CMK (cell line): Measurements from ENCODE around the gene DCUN1D4.
"Not testable (repeated sequence)": the region's sequence is repeated elsewhere in the genome, so short reads cannot be mapped to it uniquely, and the experiment has no call there.

Experiments
- DNase-seq: peaks from one replicate; pipeline ENCODE4 v3.0.0-alpha.2; 2010; ENCODE audit warnings: low read depth

The DCUN1D4 gene

DNA sequence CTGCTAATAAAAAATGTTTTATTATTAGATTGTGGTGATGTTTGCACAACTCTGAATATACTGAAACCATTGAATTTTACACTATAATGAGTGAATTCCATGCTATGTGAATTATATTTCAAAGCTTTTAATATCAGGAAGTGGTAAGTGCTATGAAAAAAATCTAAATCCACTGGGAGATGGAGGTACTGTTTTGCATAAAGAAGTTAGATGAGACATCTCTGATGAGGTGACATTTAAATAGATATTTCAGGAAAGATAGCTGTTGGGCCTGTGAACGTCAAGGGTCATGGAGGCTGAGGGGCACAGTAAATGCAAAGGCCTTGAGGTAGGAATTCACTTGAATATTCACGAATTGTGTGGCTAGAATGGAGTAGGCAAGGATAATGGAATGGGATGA is 12.3 kb downstream of the DCUN1D4 start:
- DNase-seq = no peak

DNA sequence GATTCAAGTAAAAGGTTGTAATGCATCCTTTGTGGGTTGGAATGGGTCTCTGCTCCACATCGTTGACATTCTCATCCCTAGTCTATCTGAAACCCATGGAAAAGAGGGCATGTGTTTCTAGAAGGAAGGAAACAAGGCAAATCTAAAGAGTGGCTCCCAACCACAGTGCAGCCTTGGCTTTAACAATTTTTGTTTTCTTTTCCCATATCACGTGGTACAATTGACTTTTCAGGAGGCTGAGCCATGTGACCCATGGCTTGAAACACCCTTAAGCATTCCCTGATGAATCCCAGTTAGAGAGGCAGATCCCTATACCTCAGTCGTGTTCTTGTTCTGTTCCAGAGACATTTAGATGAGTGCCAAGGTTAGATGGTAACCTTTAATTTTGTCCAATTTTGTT is 12.8 kb downstream of the DCUN1D4 start:
- no peak for DNase-seq

DNA sequence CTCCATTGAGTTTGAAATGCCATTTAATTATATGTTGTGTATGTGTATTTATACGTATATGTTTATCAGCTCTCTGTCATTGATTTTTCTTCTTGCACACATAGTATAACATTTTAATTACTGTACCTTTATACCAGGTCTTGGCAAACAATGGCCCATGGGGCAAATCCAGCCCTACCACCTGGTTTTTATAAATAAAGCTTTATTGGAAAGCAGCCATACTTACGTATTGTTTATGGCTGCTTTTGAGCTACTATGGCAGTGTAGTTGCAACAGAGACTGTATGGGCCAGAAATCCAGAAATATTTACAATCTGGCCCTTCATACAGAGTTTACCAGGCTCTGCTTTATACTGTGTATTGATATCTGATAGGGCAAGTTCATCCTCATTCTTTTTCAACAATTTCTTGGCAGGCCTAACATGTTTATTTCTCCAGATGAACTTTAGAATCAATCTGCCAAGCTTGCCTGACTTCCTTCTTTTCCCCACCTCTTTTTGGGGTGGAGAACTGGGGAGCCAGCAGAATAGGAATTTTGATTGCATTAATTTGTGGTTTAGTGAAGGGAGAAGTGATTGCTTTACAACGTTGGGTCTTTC is 15.8 kb downstream of the DCUN1D4 start:
- no peak for DNase-seq

DNA sequence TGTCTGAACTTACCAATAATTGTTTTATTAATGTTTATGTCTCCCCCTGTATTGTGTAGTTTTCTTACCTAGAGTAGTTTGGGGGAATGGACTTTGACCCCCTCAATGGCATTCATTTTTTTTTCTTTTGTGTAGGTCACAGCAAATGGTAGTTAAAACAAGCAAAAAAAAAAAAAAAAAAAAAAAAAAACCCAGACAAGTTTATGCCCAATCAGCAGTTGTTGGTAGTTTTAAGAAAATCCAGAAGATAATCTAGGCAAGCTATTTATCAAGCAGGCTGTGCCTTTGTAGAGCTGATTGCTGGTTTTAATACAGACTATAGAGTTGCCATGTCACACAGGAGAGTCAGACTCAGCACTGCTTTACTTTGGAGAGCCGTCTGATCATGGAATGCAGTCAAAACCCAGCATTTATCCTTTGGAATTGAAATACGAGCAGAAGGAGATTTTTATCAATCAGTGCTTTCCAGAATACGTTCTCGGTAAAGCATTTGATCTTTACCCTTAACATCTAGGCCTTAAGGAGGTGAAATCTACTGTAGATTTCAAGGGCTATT is 16.6 kb downstream of the DCUN1D4 start:
- no peak for DNase-seq

DNA sequence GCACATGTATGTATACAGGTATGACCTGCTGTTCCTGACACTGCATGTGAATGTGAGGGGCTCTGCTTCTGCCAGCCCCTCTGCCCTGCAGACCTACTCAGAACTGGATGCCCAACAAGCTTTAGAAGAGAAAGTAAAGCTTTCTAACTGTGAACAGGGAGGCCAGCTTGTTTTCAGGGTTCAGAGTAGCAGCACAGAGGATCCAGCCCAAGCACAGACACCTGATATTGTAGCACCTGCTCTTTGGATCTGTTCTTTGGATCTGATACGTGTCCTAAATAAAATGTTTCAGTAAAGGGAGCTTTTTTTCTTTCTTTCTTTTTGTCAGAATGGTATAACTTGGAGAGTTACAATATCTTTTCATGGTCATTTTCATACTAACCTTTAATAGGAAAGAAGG is 19.2 kb downstream of the DCUN1D4 start:
- no peak for DNase-seq

DNA sequence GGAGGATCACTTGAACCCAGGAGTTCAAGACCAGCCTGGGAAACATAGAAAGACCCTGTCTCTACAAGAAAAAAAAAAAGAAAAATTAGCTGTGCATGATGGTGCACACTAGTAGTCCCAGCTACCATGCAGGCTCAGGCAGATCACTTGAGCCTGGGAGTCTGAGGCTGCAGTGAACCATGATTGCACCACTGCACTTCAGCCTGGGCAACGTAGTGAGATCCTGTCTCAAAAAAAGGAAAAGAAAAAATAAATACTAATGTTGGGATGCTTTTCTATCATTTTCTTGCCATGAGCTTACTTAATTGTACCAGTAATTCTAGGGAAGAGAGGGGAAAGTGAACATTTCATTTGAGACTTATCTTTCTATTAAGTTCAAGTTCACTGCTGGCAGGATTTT is 19.8 kb downstream of the DCUN1D4 start:
- no peak for DNase-seq

DNA sequence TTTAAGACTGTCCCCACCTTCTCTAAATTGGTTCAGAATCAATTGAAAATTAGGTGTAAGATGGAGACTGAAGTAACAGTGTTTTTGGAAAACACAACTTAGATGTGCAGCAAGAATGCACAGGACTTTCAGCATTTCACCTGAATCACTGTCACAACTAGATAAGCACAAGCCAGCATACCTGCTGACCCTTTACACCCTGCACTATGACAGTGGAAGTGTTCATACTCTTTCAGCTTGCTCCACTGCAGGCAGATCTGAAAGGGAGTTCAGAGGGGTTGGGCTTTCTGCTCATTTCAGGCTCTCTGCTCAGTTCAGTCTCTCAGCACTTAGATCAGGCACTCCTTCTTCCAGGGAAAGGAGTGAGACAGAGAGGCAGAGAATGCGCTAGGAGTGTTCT is 22.8 kb downstream of the DCUN1D4 start:
- DNase-seq = no peak

DNA sequence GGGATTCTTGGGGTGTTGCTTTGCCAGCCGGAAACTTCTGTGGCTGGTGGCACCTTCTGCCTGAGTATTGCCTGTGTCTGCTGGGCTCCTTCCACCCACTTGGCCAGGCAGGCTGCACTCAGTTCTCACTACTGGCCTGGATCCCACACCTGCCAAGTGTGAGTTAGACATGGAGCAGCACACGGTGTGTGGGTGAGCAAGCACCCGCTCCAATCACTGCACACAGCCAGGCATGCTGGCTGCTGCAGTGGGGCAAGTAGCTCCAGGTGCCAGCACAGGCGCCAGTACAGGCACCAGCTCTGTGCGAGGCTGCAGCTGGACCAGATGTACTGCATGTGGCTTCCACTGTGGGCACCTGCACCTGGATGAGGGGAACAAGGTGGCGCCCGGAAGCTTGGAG is 23.9 kb downstream of the DCUN1D4 start:
- no peak for DNase-seq

DNA sequence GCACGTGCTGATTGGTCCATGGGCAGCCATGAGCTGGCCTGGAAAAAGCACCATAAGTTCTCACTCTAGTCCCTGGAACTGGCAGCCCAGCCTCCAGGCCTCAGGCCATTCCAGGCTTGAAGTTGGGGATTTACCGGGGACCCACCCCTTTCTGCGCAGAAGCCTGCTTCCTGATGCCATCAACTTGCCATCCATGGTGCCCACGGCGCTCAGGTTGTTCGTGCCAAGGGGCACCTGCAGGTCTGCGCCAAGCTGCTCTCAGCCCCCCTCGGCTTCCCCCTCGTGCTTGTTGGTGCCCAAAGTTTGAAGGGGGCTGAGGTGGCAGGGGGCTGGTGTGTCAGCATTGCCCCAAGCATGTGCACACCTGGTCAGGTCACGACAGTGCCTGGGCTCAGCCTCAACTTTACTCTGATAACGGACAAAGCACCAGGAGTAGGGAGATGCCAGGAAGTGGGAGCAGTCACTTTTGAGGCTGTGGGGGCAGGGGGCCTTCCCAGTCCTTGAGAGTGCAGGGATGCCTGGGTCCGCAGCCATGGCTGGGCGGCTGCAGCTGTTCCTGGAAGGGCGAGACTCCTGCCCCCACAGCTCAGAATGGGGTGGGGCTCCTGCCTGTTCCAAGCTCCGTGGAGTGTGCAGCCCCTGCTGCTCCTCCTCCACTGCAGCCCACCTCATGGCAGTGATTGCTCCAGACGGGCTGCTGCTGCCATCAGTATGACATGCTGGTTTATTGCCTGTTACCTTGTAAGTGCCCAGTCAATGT is 24.9 kb downstream of the DCUN1D4 start:
- no peak for DNase-seq

DNA sequence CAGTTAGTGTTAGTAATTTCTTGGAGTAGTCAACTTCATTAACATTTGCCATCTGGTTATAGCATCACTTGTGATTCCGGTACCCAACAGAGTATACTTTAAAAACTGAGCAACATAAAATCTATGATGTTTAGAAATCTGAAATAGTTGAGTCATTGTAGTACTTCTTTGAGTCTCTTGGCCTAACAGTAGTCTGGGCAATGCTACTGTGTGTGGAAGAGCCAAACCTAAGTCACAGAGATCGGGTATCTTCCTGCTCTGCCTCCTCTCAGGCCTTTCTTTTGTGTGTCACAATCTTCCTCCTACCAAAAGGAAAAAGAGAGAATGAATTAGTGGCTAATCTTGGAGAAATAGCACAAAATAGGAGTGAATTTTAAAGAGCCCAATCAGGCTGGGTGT is 25.5 kb downstream of the DCUN1D4 start:
- no peak for DNase-seq

DNA sequence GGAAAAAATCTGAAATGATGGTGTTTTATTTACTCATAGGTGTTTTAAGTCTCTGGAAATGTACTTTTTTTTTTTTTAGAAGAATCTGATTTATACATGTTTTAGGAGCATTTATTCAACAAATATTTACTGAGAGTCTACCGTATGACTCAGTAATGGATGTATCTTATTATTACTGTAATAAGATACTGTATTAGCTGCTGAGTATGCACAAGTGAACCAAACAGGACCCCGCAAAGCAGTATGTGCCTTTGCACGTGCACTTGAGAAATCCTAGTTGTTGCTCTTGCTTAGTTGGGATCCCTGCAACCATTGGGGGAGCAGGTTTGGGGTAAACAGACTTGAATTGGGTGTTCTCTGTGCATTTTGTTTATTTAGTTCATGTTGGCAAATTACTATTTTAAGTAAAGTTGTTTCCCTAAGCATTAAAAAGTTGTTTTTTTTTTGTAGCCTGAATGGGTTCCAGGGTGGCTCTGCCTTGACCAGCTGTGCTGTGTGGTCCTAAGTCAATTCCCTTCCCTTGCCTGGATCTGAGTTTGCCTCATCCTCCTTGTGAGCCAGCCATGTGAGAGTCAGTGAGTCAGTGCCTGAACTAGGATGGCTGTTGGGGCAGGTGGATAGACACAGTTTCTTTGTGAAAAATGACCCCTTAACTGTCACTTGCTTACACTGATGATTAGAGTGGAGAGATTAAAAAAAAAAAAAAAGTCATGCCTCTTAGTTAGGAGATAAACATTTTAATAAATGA is 27.7 kb downstream of the DCUN1D4 start:
- no peak for DNase-seq

DNA sequence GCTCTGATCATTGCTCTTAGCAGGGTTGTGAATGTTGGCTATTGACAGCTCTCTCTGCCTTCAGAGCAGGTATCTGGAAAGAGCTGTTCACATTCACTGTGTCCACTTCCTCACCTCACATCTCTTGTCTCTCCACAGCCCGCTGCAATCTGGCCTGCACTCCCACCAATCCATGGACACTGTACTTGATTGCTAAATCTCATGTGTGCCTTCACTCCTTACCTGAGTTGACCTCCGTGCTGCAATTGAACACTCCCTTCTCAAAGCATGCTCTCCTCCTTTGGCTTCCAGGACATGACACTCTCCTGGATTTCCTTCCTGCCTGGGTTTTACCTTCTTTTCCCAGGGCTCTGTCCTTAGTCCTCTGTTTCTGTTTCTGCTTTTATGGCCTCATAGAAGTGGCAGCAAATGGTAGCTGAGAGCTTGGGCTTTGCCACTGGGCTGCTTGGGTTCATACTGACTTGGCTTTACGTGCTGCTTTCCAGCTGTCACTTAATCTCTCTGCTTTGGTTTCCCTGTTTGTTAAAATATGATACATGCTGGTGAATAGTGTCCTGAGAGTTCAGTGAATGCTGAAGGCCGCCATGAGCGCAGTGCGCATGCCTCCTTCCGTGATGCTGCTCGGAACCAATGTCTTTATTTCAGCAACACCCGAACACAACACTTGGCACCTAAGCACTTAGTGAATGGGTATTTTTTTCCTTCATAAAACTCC is 29.5 kb downstream of the DCUN1D4 start:
- DNase-seq = no peak

DNA sequence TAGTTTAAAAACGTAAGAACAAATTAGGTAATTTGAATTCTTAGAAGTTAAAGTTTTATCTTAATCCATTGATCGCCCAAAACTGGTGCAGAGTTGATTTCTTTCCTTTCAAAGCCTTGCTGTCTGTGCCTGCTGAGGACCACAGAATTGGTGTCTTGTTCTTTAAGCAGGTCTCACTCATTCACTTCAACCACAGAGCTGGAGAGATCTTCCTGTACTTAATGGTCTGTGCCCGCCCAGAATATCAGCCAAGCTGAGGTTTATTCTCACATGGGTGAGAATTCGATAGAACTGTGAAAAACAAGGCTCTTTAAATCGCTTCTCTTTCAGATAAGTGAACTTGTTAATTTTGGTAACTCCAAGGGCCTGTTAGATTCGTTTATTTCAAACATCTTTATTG is 31.6 kb downstream of the DCUN1D4 start:
- no peak for DNase-seq

DNA sequence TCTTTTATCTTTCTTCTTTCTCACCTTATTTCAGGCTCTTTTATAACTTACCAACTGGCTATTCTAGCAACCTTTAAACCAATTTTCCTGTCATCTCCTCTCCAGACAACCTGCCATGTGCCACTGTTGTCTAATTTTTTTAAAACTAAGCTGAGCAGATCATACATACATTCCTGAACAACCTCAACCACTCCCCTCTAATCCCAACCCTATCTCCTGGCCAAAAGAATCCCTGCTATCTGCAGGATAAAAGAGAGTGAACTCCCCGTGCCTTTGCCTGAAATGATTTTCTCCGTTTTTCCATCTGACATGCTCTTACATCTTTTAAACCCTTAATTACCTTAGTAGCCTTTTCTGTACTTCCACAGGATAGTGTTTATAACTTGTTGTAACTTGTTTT is 35.5 kb downstream of the DCUN1D4 start:
- no peak for DNase-seq

DNA sequence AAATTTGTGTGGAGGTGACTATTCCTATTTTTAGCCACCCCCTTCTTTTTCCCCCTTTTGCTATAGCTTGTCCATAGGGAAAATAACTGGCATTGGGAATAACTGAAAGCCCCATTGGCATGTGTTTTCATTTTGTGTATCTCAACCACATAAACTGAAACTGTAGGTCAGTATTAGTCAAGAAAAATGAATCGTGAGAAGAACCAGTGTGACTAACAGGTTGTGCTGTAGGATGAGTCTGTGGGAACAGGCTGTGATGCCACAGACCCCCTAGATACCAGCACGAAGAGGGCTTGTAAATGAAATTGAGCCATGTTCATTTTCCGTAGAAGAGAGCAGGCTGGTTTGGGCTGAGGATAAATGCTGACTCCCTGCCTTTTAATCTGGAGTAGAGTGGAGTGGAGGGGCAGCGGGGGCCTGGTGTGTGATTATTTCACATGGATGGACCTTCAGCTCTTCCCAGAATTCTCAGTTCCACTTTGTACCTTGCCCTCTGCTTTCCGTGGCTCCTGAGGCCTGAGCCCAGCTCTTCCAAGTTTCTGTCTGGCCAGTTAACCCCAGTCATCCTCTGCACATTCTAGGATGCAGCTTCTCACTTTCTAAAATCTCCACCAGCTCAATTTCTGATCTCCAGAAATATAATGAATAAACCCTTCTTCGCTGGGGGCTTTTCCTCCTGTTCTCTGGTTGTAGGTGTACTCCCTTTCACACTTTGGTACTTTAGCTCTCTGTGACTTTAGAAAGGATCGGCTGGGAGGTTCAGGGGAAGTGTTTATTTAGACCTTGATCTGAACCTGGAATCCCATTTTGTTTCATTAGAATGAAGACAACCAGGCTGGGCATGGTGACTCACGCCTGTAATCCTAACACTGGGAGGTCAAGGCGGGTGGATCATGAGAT is 37.3 kb downstream of the DCUN1D4 start:
- no peak for DNase-seq

DNA sequence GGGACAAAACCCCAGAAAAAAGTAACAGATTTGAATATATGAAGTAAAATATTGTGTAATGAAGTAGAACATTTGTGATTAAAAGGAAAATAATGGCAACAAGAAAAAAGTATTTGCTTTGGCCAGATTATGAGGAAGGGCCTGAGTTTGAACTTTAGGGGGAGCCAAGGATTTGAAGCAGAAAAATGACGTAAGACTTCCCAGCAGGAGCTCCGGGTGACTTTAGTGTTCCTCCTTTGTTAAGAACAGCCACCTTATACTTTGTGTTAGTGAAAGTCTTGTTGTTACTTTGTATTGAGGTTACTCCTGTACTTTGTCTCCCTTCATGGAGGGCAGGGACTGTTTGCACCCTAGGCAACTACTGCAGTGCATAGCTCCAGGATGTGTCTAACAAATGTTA is 41.1 kb downstream of the DCUN1D4 start:
- DNase-seq = no peak

DNA sequence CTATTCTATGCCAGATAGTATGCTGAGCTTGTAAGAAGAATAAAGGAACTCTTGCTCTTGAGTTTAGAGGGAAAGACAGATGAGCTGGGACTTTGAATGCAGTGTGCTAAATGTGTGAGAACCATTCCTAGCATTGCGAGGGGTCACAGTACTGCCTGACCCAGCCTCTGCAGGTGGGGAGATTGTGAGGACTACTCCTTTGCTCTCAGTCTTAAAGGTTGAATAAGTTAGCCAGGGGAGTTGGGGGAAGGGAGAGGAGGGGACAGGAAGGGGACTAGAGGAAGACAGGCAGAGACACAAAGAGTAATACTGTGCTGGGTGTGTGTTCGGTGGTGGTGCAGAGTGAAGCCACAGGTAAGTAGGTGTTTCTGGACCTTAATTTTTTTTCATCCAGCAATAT is 41.7 kb downstream of the DCUN1D4 start:
- DNase-seq = no peak

DNA sequence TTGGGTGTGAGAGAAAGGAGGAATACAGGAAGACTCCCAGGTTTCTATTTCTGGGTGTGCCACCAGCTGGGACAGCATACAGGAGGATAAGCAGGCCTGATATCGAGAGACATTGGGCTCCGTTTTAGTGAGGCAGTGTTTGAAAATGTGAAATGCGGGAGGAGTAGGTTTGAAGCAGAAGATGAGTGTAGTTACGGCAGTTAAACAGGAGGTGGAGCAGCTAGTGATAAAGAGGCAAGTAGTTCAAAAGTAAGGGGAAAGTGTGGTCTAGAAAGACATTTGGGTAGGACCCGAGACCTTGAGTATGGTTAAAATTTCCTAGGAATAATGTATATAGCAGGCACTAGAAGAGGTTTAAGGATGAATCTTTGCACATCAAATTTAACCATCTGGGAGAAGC is 42.4 kb downstream of the DCUN1D4 start:
- no peak for DNase-seq

DNA sequence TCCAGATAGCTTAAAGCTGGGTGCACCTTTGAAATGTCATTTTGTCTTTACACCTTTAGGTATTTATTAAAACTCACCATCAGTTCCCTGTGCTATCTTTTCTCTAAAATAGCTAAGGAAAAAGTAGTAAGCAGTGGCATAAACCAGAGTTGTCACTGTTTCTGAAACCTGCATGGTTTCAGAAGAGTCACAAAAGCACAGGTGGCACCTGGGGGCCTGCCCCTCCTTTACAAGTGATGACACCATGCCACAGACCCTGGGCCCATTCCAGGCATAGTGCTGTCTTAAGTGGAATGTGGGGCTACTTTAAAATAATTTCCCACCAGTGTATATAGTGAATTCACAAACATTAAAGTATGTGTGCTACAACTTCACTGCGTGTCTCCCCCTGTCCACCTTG is 47.8 kb downstream of the DCUN1D4 start:
- DNase-seq = no peak

DNA sequence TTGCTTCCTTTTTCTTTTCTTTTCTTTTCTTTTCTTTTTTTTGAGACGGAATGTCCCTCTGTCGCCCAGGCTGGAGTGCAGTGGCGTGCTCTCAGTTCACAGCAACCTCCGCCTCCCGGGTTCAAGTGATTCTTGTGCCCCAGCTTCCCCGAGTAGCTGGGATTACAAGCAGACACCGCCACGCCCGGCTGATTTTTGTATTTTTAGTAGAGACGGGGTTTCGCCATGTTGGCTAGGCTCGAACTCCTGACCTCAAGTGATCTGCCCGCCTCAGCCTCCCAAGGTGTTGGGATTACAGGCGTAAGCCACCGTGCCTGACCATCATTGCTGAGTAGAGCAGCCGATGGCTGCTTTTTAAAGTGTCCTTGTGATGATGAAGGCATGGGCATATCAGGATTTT is 50.4 kb downstream of the DCUN1D4 start:
- DNase-seq = not testable (repeated sequence)

DNA sequence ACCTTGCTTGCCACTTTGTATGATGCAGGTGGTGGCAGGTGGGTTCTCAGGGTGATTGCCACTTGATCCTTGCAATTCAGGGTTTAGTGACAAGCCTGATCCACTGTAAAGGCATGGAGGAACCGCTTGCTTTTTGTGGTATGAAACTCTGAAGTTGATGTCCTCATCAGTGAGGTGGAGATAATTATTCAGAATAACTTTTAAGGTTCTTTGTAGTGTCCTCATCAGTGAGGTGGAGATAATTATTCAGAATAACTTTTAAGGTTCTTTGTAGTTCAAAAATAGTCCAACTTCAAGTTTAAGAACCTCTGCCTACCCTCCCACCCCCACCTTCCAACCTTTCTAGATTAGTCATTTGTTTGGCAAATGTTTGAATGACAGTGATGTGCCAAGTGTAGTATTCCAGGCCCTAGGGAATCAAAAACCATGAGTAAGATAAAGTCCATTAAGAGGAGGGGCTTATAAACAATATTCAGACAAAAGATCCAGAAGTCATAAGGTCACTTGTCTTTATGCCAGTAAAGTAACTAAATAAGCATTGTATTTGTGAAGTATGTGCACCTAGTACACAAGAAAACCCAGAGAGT is 51.2 kb downstream of the DCUN1D4 start:
- DNase-seq = no peak
